HG02798 (cell line): ENCODE results near the gene TRIM38.
"Not testable (repeated sequence)": the region's sequence is repeated elsewhere in the genome, so short reads cannot be mapped to it uniquely, and the experiment has no call there.

Experiments
- ATAC-seq: cut with Tn5 transposase; IDR thresholded peaks from one replicate; pipeline ENCODE4 v1.9.1; 2021; ENCODE audit warnings: mild to moderate bottlenecking; ENCODE audit not compliant: unreplicated experiment, poor library complexity

The TRIM38 gene

GRCh38 chr6:25966711-25967110, 4.1 kb downstream of the TRIM38 start:
- no peak for ATAC-seq

GRCh38 chr6:25968769-25969168, 6.2 kb downstream of the TRIM38 start:
- no peak for ATAC-seq

- ATAC-seq = no peak
Observed at GRCh38 chr6:25971187-25971821, 8.7 kb downstream of the TRIM38 start.

GRCh38 chr6:25972128-25972527, 9.5 kb downstream of the TRIM38 start:
- no peak for ATAC-seq

- no peak for ATAC-seq
Observed at GRCh38 chr6:25972902-25973301, 10.3 kb downstream of the TRIM38 start.

GRCh38 chr6:25973923-25974555, 11.4 kb downstream of the TRIM38 start:
- no peak for ATAC-seq

GRCh38 chr6:25975923-25976560, 13.4 kb downstream of the TRIM38 start:
- ATAC-seq = no peak

- no peak for ATAC-seq
Observed at GRCh38 chr6:25980935-25981334, 18.3 kb downstream of the TRIM38 start.

- ATAC-seq = no peak
Observed at GRCh38 chr6:25981568-25982263, 19.1 kb downstream of the TRIM38 start.

GRCh38 chr6:25984265-25984664, 21.7 kb downstream of the TRIM38 start:
- ATAC-seq = no peak

- ATAC-seq = no peak
Observed at GRCh38 chr6:25987845-25988244, 25.2 kb downstream of the TRIM38 start.

- ATAC-seq = no peak
Observed at GRCh38 chr6:25990172-25990873, 27.7 kb downstream of the TRIM38 start.

- peak; percentile 38 for ATAC-seq
Observed at GRCh38 chr6:25991785-25992412, 29.3 kb downstream of the TRIM38 start.

- ATAC-seq = peak; percentile 93
Observed at GRCh38 chr6:25992413-25993340, 30.1 kb downstream of the TRIM38 start.

- ATAC-seq = not testable (repeated sequence)
Observed at GRCh38 chr6:25993341-25993684, 30.7 kb downstream of the TRIM38 start.

- no peak for ATAC-seq
Observed at GRCh38 chr6:25995507-25995906, 32.9 kb downstream of the TRIM38 start.

- no peak for ATAC-seq
Observed at GRCh38 chr6:25997921-25998320, 35.3 kb downstream of the TRIM38 start.

- ATAC-seq = no peak
Observed at GRCh38 chr6:25998379-25998778, 35.8 kb downstream of the TRIM38 start.

GRCh38 chr6:25999225-25999624, 36.6 kb downstream of the TRIM38 start:
- ATAC-seq = not testable (repeated sequence)
